Ammon's horn (tissue), 1 donor: Measurements from ENCODE around the gene NTRK1.
A peak's percentile ranks its signal among the peaks of the same experiment; 100 is the strongest.

Experiments used
- DNase-seq: peaks from one replicate; pipeline ENCODE4 v3.0.0-alpha.2; 2016; ENCODE audit warnings: low spot score

The NTRK1 gene

DNA sequence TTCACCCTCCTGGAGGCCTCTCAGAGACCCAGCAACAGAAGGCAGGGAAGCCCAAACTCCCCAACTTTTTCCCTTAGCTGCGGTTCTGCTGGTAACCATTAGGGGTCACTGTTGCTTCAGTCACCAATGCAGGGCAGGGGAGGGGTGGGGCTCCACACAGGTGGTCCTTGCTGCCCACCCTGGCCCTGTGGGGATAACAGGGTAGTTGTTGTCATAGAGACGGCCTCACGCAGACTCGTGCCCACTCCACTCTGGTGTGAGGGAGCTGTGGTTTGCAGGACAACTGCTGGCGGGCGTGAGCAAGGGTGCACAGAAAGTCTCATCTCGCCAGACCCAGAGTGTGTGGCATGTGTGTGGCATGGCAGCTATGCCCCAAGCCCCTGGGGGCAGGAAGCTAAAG lies 21.7 kb upstream of the NTRK1 start:
- no peak for DNase-seq

DNA sequence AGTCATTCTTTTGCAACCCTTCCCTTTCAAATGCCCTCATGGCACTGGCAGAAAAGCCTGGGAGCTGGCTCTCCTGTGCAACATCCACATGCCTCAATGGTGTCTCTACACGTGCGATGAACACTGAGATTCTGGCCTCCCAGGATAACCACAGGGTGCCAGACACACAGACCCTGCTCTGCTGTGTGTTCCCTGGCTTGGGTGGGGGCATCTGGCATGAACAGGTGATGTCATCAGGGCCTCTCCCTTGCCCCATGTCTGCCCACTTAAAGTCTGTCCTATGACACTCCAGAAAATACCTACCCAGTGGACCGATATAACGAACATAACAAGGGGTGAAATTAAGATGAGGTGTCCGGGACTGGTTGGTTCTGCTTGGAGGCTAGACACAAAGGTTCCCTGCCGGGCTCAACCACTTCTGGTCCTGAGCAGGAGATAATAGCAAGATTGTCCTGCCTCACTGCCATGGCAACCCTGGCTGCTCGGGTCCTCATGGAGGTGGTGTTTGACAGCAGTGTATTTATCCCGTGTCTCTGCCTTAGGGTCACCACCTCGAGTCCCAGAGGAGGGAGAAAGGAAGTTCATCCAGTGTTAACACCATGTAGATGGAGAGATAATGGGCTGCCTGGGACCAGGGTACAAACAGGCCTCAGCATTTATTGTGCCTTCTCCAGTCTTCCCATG lies 21.1 kb upstream of the NTRK1 start:
- DNase-seq = no peak

DNA sequence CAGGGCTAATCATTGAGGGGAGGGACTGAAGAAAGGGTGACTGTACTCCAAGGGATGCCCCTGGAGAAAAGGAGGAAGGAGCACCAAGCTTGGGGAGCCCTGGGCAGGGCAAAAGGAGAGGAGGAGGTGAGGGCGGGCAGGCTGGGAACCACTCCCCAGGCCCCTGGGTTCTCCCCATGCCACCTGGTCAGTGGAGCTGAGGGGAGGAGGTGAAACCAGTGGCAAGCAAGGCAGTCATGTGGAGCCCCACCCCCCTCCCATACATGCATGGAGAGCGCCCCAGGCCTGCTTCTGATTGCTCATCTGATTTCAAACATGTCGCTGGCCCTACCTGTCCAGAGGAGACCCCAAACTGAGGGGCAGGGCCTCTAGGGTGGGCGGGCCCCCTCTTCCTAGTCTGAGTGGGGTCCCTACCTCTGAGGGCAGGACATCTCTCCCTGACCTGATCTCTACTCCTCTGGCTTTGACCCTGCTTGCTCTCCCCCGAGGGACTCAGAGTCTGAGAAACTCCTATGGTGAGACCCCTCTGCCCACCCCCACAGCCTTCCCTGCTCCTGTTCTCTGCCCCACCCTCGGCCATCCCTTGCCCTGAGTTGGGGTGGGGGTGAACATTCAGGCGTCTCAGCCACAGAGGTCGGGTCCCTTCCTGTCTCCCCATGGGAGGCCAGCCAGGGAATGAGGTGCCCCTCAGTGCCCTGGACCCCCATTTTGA lies 20.3 kb upstream of the NTRK1 start:
- DNase-seq = no peak

DNA sequence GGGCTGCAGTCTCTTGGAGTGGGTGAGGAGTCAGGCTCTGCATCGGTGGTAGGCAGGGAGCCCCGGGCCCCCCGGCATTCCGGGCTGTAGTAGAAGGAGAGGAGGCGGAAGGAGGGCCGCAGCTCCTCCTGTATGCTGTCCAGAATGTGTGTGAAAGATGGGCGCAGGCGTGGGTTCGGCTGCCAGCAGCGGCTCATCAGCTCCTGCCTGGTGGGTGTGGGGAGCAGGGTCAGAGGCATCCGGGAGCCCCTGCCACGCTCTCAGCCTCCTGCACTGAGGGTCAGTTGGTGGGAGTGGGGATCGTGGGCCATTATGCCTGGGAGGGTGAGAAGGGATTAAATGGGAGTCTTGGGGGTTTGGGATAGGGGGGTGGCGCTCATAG lies 19.8 kb upstream of the NTRK1 start:
- no peak for DNase-seq

DNA sequence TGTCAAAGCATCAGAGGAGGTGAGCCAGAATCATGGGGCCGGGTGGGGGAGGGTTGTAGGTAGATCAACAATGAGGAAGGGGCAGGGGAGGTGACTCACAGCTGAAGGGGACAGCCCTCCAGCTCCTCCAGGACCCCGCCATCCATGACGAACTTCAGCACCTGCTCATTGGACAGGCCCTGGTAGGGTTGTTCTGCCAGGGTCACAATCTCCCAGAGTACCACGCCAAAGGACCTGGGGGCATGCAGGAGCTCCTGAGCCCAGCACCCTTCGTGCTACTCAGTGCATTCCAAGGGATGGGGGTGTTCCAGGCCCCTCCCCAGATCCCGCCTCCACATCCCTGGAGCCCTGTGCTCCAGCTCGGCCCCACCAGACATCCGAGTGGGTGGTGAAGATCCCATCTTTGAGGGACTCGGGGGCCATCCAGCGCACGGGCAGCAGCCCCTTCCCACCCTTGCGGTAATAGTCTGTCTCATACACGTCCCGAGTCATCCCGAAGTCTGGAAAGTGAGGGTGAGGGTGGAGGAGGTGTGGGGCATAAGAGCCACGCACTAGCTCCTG lies 19.3 kb upstream of the NTRK1 start:
- no peak for DNase-seq

DNA sequence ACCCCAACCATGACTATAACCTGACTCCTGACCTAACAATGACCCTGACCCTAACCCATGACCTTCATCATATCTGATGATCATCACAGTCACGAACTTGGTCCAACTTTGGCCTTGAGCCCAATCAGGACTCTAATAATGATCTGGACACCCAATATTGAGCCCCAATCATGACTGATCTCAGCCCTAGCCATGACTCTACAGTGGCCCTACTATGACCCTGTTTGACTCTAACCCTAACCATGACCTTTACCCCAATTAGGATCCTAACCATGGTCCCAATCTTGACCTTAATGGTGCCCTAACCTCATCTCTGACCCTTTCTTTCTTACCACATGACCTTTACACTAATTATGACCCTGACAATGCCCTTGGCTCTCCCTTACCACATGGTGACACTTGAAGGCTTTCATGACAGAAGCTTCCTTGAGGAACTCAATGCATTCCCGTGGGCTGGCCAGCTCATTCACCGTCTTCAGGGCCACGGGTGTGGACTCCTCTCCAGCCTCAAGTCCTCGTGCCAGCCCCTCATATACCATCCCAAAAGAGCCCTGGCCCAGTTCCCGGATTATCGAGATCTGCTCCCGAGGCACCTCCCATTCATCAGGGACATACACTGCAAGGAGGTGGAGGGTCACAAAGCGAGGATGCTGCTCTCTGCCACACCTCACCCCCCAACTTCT lies 17.9 kb upstream of the NTRK1 start:
- no peak for DNase-seq

DNA sequence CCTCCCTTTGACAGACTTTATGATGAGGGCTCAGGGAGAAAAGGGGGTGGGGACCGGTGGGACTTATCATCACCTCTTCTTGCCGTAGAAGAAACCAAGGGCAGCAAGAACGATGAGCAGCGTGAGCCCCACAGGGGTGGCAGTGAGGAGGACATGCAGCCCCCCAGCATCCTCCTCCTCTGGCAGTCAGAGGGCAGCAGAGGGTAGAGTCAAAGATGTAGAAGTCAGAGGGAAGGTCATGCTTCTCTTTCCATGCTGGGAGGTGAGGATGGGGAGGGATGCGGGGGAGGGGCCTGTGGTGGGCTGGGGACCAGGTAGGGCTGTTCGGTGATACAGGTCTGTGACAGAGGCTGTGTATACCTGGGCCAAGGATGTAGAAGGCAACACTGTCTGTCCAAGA lies 16.6 kb upstream of the NTRK1 start:
- DNase-seq = no peak

DNA sequence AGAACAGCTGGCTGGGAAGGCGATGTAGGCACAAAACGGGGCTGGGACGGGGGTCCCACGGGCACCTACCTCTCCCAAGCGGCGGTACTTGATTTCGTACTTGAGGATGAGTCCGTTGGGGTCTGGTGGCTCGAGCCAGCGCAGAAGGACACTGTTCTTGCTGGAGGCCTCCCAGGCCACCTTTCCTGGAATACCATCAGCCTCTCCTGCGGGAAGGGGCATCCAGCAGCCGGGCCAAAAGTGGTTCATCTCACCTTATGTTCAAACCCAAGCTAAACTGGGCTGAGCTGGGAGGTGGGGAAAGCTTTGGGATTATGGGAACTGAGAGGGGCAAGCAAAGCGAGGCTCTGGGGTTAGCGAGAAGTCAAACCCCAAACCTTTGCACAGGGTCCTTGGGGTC lies 16.0 kb upstream of the NTRK1 start:
- no peak for DNase-seq

DNA sequence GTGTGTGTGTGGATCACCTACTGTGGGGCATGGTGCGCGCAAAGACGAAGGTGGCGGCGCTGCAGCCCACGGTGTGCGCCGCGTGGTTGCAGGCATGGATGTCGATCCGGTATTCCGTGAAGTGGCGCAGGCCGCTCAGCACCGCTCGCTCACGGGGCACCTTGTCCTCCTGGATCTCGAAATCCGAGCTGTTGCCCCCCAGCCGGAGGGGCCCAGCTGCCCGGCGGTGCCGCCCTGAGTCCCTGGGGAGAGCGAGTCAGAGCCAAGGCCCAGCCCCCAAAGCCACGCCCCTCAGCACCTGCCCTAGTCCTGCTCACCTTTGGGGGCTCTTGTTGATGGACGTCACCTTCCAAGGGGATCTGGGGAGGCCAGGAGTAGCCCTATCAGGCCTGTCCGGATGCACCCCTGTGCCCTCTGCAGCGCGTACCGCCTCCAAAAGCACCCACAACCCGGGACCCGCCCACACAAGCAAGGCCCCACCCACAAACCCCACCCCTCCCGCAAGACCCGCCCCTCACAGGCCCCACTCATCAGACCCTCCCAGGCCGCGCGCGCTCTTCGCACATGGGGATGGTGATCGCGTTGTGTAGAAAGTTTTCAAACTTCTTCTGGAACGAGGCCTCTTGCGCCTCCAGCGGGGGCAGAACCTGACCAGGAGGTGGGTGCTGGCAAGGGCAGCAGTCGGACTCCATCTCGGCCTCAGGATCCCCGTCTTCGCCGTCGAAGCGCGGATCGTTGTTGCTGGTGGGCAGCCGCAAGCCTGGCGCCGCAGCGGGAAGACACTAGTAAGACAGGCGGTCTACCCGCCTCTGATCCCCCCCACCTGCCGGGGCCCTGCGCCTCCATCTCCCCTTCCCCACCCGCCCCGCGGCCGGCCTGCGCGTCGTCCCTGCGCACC lies 15.4 kb upstream of the NTRK1 start:
- DNase-seq = no peak

DNA sequence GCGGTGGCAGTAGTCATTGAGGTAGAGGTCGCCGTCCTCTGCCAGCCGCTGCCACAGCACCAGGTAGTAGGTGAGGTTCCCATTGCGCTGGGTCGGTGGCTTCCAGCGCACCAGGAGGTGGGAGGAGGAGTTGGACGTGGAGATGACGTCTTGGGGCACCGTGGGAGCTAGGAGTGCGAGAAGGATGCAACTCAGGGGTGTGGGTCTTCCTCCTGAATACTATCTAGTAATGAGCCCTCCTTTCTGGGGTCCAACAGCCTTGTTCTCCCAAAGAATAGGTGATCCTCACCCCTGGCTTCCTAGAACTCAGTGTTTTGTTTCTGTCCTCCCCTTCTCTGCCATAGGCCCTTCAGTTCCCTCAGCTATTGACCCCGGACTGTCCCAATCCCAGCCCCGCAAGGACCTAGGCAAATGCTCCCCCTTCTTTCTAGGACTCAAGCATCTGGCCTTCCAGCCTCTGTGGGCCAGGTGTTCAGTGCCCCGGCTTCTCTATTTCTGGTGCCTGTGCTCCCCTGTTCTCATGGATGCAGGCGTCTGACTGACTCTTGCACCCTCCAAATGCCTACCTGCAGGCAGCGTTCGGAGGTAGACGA lies 14.6 kb upstream of the NTRK1 start:
- DNase-seq = no peak

DNA sequence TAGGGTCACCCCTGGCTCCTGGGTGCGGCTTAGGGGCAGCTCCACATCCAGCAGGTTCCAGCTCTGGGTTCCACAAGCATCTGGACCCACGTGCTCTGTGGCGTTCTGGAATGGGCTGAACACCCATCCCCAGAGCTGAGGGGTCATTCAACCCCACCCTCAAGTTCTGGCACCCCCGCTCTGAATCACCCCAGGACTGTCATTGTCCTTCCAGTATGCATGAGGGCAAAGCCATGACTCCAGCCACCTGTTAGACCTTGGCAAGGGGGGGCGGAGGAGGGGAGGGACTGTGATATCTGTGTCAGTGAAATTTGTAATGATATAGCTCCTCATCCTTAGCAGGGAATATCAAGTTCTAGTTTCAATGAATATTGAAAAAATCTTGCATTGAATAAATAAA lies 14.0 kb upstream of the NTRK1 start:
- DNase-seq = no peak

DNA sequence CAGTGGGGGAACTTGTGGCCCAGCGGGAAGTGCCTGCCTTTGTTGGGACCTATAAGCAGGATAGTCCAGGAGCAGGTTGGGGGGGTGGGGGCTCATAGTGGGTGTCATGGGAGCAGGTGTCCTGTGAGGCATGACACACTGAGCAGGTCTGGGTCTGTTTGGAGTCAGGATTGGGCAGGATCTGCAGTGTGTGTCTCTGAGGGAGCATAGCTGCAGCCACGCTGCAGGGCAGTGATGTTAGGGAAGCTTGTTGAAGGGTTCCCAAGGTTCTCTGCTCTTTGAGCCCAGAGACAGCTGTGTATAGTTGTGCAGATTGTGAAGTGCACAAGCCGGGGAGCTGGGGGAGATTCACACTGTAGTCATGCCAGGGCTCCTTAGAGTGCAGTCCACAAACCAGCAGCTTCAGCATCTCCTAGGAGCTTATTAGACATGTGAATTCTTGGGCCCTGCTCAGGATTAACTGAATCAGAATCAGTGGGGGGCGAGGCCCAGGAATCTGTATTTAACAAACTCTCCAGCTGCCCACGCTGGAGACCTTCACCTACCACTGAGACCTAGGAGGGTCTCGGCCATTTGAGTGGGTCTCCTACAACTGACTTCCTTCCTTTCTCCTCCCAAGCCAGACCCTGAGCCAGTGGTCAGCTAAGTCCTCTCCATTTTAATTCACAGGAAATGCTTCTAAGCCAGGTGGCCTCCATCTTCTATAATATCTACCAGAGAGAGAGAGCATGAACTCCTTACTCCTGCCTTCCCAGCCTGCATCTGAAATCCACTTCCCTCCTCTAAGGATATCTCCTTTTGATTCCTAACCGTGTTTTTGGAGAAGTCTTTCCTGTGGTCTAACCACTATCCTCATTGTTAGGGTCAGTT lies 12.8 kb upstream of the NTRK1 start:
- DNase-seq = no peak

DNA sequence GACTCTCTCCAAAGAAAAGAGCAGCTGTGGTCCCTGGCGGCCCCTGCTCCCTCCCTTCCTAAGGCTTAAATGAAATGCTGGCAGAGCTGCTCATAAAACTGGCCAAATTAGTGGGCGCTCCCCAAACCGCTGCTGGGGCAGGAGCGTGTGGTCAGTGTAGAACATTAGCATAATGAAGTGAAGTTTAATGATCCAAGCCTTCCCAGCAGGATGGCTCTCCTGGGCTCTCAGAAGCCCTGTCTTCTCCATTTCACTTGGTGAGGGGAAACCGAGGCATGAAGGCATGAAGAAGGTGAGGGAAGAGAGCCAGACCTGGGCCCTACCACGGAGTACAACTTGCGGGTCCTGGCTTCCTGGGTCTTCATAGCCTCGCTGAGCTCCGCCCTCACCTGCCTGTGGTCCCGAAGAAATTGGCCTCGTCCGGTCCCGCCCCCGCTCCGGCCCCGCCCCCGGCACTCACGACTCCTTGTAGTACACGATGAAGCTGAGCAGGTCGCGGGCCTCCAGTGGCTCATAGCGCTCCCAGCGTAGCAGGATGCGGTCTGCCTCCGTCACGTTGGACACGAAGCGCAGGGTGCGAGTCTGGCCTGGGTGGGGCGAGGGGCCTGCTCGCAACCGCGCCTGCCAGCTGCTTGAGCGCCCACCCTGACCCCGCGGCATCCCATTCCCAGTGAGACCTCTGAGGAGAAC lies 12.1 kb upstream of the NTRK1 start:
- DNase-seq = no peak

DNA sequence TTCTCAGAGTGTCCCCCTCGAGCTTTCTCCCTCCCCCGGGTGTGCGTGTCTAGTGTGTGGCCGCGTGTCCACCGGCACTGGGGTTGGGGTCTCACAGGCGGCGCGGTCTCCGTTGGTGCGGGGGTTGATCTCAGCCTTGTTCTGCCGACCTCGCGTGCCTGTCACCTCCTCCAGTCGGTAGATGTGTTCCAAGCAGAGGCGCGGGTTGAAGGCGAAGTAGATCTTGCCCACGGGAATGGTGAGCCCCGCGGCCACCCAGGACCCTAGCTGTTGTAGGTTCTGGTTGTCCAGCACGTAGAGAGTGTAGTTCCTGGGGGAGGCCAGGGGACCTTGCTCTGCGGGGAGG lies 11.5 kb upstream of the NTRK1 start:
- no peak for DNase-seq

DNA sequence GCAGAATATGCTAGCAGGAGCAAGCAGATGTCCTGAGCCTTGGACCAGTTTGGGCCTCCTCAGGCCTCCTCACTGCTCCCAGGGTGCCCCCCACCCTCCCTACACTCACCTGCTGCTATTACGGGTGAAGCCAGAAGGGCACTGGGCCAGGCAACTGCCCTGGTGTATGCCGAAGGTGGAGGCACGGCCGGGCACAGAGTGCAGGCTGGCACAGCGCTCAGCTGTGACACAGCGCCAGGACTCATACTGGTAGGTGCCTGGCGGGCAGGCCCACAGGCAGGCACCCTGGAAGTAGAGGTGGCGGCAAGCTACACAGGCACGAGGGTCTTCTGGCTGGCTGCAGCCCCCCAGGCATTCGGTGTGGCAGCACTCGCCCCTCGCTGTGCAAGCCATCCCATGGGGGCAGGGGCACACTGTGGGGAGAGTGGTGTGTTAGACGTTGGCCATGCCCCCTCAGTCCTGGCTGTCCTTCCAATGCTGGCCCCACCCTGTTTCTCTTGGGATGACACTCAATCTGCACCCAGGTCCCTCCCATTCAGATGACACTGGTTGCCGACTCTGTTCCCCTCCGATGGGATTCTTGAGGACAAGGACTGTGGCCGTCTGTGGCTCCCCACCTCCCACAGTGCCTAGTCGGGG lies 8.8 kb upstream of the NTRK1 start:
- DNase-seq = no peak

DNA sequence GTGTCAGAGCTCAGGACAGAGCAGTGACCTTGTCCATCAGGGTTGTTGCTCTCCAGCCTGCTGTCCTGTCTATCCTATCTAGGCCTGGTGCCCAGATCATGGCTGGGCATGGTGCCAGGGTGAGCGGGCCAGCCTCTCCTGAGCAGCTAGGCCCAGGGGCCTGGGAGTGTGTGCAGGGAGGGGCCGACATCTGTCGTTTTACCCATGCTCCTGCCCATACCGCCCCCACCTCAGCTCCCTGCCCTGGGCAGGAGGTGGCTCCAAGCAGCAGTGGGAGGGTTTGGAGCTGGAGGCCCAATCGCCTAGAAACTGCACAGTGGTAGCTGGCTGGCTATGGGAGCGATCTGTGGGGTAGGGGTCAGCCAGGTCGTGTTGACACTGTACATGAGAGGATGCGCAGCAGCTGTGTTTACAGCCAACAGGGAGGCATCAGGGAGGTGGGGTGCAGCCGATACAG lies 8.2 kb upstream of the NTRK1 start:
- peak; percentile 60 for DNase-seq

DNA sequence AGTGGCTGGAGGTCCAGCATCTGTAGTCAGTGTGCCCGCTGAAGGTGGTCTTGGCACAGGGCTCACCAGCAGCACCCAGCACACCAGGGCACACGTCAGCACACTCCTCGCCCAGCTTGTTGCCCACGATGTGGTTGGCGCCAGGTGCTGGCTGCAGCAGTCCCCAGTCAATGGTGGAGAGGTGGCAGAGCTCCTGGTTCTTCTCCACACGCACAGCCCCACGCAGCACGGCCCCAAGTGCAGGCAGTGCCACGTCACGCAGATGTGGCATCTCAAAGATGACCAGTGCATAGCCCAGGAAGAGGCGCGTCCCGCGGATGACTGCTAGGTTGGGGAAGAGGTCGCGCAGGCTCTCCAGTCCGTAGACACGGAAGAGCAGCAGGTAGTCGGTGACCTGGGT lies 6.9 kb upstream of the NTRK1 start:
- DNase-seq = no peak

DNA sequence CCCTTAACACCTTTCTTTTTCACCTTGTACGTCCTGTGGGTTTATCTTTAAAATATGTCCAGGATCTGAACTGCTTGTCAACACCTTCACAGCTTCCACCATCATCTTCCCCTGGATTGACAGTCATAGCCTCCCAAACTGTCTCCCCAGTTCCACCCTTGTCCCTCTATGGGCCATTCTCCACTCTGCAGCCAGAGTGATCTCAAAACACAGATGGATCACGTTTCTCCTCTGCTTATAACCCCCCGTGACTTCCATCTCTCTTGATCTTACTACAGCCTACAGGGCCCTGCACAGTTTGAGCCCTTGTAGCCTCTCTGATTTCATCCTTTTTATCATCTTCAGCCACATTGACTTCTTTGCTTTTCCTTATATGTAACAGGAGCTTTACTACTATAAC lies 6.0 kb upstream of the NTRK1 start:
- no peak for DNase-seq

DNA sequence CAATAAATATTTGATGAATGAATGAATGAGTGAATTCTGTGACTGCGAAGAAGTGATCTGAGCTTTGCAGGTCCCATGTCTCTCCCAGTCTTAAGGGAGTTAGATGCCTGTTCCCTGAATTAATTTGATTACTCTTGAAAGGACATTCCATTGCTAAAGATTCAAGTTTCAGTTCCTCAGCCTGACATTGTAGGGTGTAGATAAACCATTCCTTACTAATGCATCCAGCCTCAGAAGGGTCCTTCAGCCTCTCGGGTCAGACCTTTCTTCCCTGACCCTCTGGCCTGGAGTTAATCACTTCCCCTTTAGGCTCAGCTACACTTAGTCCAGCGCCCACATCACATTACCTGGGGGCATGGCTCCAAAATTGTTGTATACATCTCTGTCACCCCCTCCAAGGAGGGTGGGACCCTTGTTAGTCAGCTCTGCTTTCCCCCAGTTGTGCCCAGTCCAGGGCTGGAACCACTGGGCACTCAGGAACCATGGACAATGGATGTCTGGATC lies 4.3 kb upstream of the NTRK1 start:
- DNase-seq = no peak
